Hepatocyte (in vitro differentiated cells): Measurements from ENCODE around the gene HOXC9.

Source experiments
- EZH2 ChIP-seq: fragments of 200-600 bp; sonication (generic); IDR thresholded peaks from 2 replicates; pipeline ENCODE4 v1.6.1; 2016; ENCODE audit warnings: antibody characterized with exemption, mild to moderate bottlenecking, borderline replicate concordance
- TF ChIP-seq, protein P1 (sequence below): fragments of 200-600 bp; sonication (generic); IDR thresholded peaks from 2 replicates; pipeline ENCODE4 v1.5.1; 2016; ENCODE audit warnings: antibody characterized with exemption, mild to moderate bottlenecking; ENCODE audit not compliant: poor library complexity

GRCh38 chr12:53990311-53991076 is 9.5 kb upstream of the HOXC9 start:
- TF ChIP-seq, protein P1, sequence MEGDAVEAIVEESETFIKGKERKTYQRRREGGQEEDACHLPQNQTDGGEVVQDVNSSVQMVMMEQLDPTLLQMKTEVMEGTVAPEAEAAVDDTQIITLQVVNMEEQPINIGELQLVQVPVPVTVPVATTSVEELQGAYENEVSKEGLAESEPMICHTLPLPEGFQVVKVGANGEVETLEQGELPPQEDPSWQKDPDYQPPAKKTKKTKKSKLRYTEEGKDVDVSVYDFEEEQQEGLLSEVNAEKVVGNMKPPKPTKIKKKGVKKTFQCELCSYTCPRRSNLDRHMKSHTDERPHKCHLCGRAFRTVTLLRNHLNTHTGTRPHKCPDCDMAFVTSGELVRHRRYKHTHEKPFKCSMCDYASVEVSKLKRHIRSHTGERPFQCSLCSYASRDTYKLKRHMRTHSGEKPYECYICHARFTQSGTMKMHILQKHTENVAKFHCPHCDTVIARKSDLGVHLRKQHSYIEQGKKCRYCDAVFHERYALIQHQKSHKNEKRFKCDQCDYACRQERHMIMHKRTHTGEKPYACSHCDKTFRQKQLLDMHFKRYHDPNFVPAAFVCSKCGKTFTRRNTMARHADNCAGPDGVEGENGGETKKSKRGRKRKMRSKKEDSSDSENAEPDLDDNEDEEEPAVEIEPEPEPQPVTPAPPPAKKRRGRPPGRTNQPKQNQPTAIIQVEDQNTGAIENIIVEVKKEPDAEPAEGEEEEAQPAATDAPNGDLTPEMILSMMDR: no peak
- peak; percentile 68 for TF ChIP-seq EZH2
